Body of pancreas (tissue), 4 donors: ENCODE results near the gene RUSC2. TPM values are rescaled to one million over a fixed set of nuclear protein-coding genes. Genes with fewer than 3 reads are reported as not detected.
"Not testable (repeated sequence)": the region's sequence is repeated elsewhere in the genome, so short reads cannot be mapped to it uniquely, and the experiment has no call there.

Experiments used
- ATAC-seq: fragments of 150-250 bp; one replicate; pipeline ENCODE4 v1.9.1; 2016
- DNase-seq, 4 donors: peaks; one replicate each; pipeline ENCODE4 v3.0.0-alpha.2; 2019
- H3K27ac ChIP-seq, 4 donors: fragments of 200-600 bp; sonication (generic); 1 replicate in 3 of 4; 2 replicates in 1 of 4; pipeline versions ENCODE4 v1.5.1 to v1.6.1; 2016 to 2019; ENCODE audit warnings: mild to moderate bottlenecking in 1 of 4, mixed read lengths in 1 of 4, moderate library complexity in 1 of 4
- H3K27me3 ChIP-seq, 2 donors: fragments of 200-600 bp; sonication (generic); one replicate each; pipeline ENCODE4 v1.6.0; 2016; ENCODE audit warnings: mild to moderate bottlenecking in 1 of 2
- H3K36me3 ChIP-seq, 2 donors: fragments of 200-600 bp; sonication (generic); replicated peaks in 1 of 2; 2 replicates each; pipeline ENCODE4 v1.5.1; 2016; ENCODE audit warnings: low read depth in 2 of 2; ENCODE audit not compliant: insufficient read depth in 1 of 2
- H3K4me1 ChIP-seq: fragments of 200-600 bp; sonication (generic); one replicate; pipeline ENCODE4 v1.6.0; 2016
- H3K4me3 ChIP-seq, 2 donors: fragments of 200-600 bp; sonication (generic); 1 replicate in 1 of 2; 2 replicates in 1 of 2; pipeline ENCODE4 v1.5.1; 2016 to 2019
- H3K9me3 ChIP-seq, 3 donors: fragments of 200-600 bp; sonication (generic); 1 replicate in 2 of 3; 2 replicates in 1 of 3; pipeline ENCODE4 v1.5.1; 2016
- POLR2A ChIP-seq, 3 donors: fragments of 450-650 bp; IDR thresholded peaks; one replicate each; pipeline ENCODE4 v1.6.1; 2016; ENCODE audit warnings: antibody characterized with exemption in 3 of 3, mild to moderate bottlenecking in 2 of 3
- WGBS, 2 donors: methylation state at CpG; one replicate each; pipeline ENCODE4 v1.1.5; 2017; 5-methylcytosine and 5-hydroxymethylcytosine counted together
- intact Hi-C: fragments of 100-400 bp; cut with DNase I; formaldehyde crosslinking; loops from one replicate; pipeline ENCODE4 v1.15.1; 2023
- total RNA-seq, 2 donors: library from RNA; depleted of rRNA; stranded (reverse); fragments of >200 nt; gene quantifications; one replicate each; pipeline ENCODE4 v1.1.0, GENCODE V29; 2016
- TF ChIP-seq, protein P1 (sequence below), 7 experiments: fragments of 450-650 bp in 4 of 7; fragments of 200-600 bp in 3 of 7; sonication (generic) in 3 of 7; IDR thresholded peaks; one replicate each; pipeline ENCODE4 v1.5.1; 2016 to 2019; ENCODE audit warnings: antibody characterized with exemption in 7 of 7

The RUSC2 gene
- total RNA-seq, 2 donors from 2014 or later = 16.9 to 27.4 TPM

DNA sequence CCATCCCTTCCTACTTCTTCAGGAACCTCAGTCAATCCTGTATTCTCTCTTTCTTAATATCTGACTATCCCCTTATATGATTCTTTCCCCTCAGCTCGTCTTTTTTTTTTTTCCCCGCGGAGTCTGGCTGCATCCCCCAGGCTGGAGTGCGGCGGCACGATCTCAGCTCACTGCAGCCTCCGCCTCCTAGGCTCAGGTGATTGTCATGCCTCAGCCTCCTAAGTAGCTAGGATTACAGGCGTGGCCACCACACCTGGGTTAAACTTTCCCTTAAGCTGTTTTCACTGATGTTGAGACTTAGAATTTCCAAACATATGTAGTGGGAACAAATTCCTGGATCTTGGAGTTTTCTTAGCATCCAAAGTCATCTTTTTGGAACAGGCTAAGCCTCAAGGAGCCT, 13.3 kb upstream of the RUSC2 start:
- no peaks in the 10 kb centered on the region for H3K36me3 ChIP-seq
- DNase-seq (no peak), ATAC-seq (no peak)
- no peak for TF ChIP-seq POLR2A (IDR thresholded peaks at IDR 0.05)
- TF ChIP-seq, protein P1, sequence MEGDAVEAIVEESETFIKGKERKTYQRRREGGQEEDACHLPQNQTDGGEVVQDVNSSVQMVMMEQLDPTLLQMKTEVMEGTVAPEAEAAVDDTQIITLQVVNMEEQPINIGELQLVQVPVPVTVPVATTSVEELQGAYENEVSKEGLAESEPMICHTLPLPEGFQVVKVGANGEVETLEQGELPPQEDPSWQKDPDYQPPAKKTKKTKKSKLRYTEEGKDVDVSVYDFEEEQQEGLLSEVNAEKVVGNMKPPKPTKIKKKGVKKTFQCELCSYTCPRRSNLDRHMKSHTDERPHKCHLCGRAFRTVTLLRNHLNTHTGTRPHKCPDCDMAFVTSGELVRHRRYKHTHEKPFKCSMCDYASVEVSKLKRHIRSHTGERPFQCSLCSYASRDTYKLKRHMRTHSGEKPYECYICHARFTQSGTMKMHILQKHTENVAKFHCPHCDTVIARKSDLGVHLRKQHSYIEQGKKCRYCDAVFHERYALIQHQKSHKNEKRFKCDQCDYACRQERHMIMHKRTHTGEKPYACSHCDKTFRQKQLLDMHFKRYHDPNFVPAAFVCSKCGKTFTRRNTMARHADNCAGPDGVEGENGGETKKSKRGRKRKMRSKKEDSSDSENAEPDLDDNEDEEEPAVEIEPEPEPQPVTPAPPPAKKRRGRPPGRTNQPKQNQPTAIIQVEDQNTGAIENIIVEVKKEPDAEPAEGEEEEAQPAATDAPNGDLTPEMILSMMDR (IDR thresholded peaks at IDR 0.05) = no peak
- peaks cover 7% of the 10 kb centered on the region for H3K4me1 ChIP-seq
- no peak overlapping the region for H3K4me3 ChIP-seq
- 74 to 78% methylated on average over 8 of the region's 8 CpGs for WGBS, 2 donors
- intact Hi-C loops = loop anchor here (5.0 to 10.0 kb wide), 2 partner anchors 359 to 572 kb away; partner anchors contain the start of gene ATOSB
- no peaks in the 10 kb centered on the region for H3K9me3 ChIP-seq
- H3K27me3 ChIP-seq = no peaks in the 10 kb centered on the region
- H3K27ac ChIP-seq = peak overlapping the region in 2 of 4 donors; percentile 50 to 72

DNA sequence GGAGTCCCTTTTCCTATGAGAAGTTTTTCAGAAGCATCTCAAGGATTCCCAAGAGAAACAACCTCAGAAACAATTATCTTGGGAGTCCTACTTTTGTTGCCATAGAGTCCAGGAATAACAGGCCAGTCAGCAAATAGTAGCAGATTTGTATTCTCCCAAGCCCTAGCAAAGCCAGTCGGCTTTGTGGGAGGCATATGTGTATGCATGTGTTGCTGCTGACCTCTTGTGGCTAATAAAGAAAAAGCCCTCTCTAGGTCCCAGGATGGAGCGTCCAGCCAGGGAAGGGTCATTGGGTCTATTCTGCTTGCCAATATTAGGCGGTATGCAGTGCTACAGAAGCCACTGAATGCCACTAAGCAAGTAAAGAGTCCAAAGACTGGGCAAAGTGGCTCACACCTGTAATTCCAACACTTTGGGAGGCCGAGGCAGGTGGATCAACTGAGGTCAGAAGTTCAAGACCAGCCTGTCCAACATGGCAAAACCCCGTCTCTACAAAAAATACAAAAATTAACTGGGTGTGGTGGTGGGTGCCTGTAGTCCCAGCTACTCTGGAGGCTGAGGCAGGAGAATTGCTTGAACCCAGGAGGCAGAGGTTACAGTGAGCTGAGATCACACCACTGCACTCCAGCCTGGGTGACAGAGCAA, 12.6 kb upstream of the RUSC2 start:
- not testable (repeated sequence) for H3K9me3 ChIP-seq, H3K27me3 ChIP-seq, H3K36me3 ChIP-seq, H3K4me1 ChIP-seq, H3K4me3 ChIP-seq
- H3K27ac ChIP-seq = peak overlapping the region in 2 of 4 donors; percentile 50 to 72
- DNase-seq (peak; percentile 71 to 88 (median 83)), ATAC-seq (peak; percentile 99)
- TF ChIP-seq, protein P1 (IDR thresholded peaks at IDR 0.05) = peak; percentile 83 to 98 (median 94)
- 13% methylated on average over 5 of the region's 5 CpGs for WGBS, 2 donors
- intact Hi-C loops = loop anchor here (5.0 to 10.0 kb wide), 2 partner anchors 360 to 573 kb away; partner anchors contain the start of gene ATOSB

DNA sequence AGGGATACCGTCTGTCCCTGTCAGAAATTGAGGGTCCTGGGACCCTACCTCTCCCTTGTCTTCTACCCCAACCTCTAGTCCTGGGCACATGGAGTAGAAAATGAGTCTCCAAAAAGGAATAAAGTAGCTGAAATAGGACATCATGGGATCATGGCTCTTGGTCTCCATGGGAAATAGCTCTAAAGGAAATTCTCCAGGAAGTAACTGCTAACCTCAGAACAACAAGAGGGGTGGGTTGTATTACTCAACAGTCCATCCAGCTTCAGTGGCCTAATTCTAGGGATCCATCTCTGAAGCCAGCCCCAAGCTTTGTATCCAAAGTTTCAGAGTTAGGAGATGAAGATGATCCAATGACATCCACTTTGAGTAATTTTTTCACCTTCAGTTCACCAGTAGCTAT, 11.0 kb upstream of the RUSC2 start:
- H3K27me3 ChIP-seq = no peaks in the 10 kb centered on the region
- TF ChIP-seq, protein P1 (IDR thresholded peaks at IDR 0.05) = no peak
- TF ChIP-seq POLR2A (IDR thresholded peaks at IDR 0.05) = no peak
- no peak overlapping the region for H3K4me3 ChIP-seq
- no peaks in the 10 kb centered on the region for H3K36me3 ChIP-seq
- intact Hi-C loops = loop anchor here (5.0 to 10.0 kb wide), 2 partner anchors 362 to 574 kb away; partner anchors contain the start of gene ATOSB
- H3K9me3 ChIP-seq = no peaks in the 10 kb centered on the region
- ATAC-seq (no peak), DNase-seq (no peak)
- peaks cover 7% of the 10 kb centered on the region for H3K4me1 ChIP-seq
- H3K27ac ChIP-seq = no peak overlapping the region
- 45 to 59% methylated on average over 1 of the region's 1 CpG for WGBS, 2 donors

DNA sequence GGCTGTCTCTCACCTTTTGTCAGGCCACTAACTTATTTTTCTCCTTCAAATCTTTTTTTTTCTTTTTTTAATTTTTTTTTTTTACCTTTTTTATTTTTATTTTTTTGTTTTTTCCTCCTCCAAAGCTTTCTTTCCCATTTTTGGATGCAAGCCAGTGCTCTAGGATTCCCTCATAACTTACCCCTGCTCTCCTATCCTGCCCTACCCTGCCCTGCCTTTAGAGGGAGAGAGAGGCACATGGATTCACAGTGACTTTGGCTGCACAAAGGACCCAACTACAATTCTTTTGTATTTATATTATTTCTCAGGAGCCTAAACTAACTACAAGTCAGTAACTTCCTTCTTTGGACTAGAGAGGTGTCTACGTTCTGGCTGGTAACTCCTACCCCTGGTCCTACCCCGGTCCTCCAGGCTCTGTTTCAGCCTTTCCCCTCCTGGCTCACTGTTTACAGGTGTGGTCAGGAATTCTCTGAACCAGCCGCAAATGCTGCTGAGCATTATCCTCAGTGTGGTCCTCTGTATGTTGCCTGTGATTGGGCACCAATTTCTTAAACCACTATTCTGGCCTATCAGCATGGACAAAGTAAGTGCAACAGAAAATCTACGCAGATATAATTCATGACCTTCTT, 8.4 kb upstream of the RUSC2 start:
- H3K27me3 ChIP-seq = no peaks in the 10 kb centered on the region
- 75 to 78% methylated on average over 4 of the region's 4 CpGs for whole genome bisulfite sequencing, 2 donors

More for the DNA sequence above, 8.4 kb upstream of the RUSC2 start:
- Histone ChIP-seq H3K4me3 (no peak overlapping the region), H3K4me1 (peaks cover 7% of the 10 kb centered on the region), H3K27ac (no peak overlapping the region), H3K36me3 (no peaks in the 10 kb centered on the region), H3K9me3 (no peaks in the 10 kb centered on the region)
- DNase-seq (peak; percentile 67 to 80 (median 74)), ATAC-seq (peak; percentile 66)
- TF ChIP-seq, protein P1 (IDR thresholded peaks at IDR 0.05) = peak; percentile 40 to 89 (median 77)
- no peak for TF ChIP-seq POLR2A (IDR thresholded peaks at IDR 0.05)
- intact Hi-C loops = no loop called here
